CD4-positive, alpha-beta T cell (primary cell): ENCODE data around the gene UBALD2. TPM values are rescaled to one million over a fixed set of nuclear protein-coding genes. Genes with fewer than 3 reads are reported as not detected.

Experiments used
- ATAC-seq: fragments of 200-7000 bp; cut with Tn5 transposase; one replicate; pipeline ENCODE4 v1.10.0; 2022; ENCODE audit warnings: mild to moderate bottlenecking; ENCODE audit not compliant: poor library complexity
- CTCF ChIA-PET: fragments of 350-600 bp; sonication (Branson Sonifier 250); formaldehyde crosslinking; loops from one replicate; lab custom pipeline; 2021; ENCODE audit warnings: antibody characterized with exemption, inconsistent platforms; lab: Charles Lee
- POLR2A ChIA-PET: fragments of 350-600 bp; sonication (Branson Sonifier 250); formaldehyde crosslinking; loops from one replicate; lab custom pipeline; 2021; ENCODE audit warnings: antibody characterized with exemption, inconsistent platforms; lab: Charles Lee
- DNase-seq, 14 experiments: peaks; one replicate each; pipeline ENCODE4 v3.0.0-alpha.2; 2013 to 2020; ENCODE audit warnings: mixed read lengths in 2 of 14
- H3K27ac ChIP-seq, 2 donors: one replicate each; pipeline versions ENCODE4 v1.5.1 to v1.7.0; 2013; ENCODE audit warnings: low read length in 2 of 2, low read depth in 1 of 2, mild to moderate bottlenecking in 1 of 2
- H3K27me3 ChIP-seq, 2 experiments: 1 replicate in 1 of 2; 2 replicates in 1 of 2; pipeline versions ENCODE4 v1.6.1 to v1.7.0; 2013; ENCODE audit warnings: low read length in 2 of 2, control low read depth in 1 of 2, mild to moderate bottlenecking in 1 of 2, moderate library complexity in 1 of 2; ENCODE audit not compliant: insufficient read depth in 2 of 2, control insufficient read depth in 1 of 2
- H3K36me3 ChIP-seq: one replicate; pipeline ENCODE4 v1.6.1; 2013; ENCODE audit warnings: low read length, control low read depth; ENCODE audit not compliant: insufficient read depth
- H3K4me1 ChIP-seq: one replicate; pipeline ENCODE4 v1.6.1; 2013; ENCODE audit warnings: low read length, control low read depth; ENCODE audit not compliant: insufficient read depth
- H3K4me3 ChIP-seq: one replicate; pipeline ENCODE4 v1.5.1; 2013; ENCODE audit warnings: mild to moderate bottlenecking, low read length, moderate library complexity
- H3K9me3 ChIP-seq, 2 experiments: 1 replicate in 1 of 2; 2 replicates in 1 of 2; pipeline versions ENCODE4 v1.6.1 to v1.7.0; 2013; ENCODE audit warnings: low read length in 2 of 2, mild to moderate bottlenecking in 2 of 2, control low read depth in 1 of 2, moderate library complexity in 1 of 2; ENCODE audit not compliant: control insufficient read depth in 1 of 2, insufficient read depth in 1 of 2
- H3K27ac Mint-ChIP-seq: one replicate; pipeline ENCODE4 v1.8.0; 2020; ENCODE audit warnings: mixed read lengths
- H3K27me3 Mint-ChIP-seq: one replicate; pipeline ENCODE4 v1.8.0; 2021; ENCODE audit warnings: mixed read lengths
- H3K36me3 Mint-ChIP-seq: one replicate; pipeline ENCODE4 v1.8.0; 2021; ENCODE audit warnings: low read depth, mixed read lengths
- H3K4me1 Mint-ChIP-seq: one replicate; pipeline ENCODE4 v1.8.0; 2021; ENCODE audit warnings: low read depth, mixed read lengths
- H3K4me3 Mint-ChIP-seq: one replicate; pipeline ENCODE4 v1.8.0; 2020; ENCODE audit warnings: mild to moderate bottlenecking, mixed read lengths
- H3K9me3 Mint-ChIP-seq: one replicate; pipeline ENCODE4 v1.8.0; 2020; ENCODE audit warnings: mixed read lengths
- intact Hi-C, 2 experiments: fragments of 100-400 bp; cut with DNase I in 1 of 2; cut with micrococcal nuclease in 1 of 2; formaldehyde crosslinking; loops; one replicate each; pipeline versions ENCODE4 v1.15.1 to v1.9.0; 2023 to 2025; cut with DNase I, micrococcal nuclease
- total RNA-seq, 174 experiments: library from RNA in 2 of 174; stranded (reverse) in 2 of 174; gene quantifications; one replicate each; pipeline ENCODE4 v1.2.3 and lab custom pipeline; 2021 to 2026
- TF ChIP-seq, protein P1 (sequence below): fragments of 200-600 bp; IDR thresholded peaks from one replicate; pipeline ENCODE4 v1.8.0; 2022; ENCODE audit warnings: antibody characterized with exemption, mild to moderate bottlenecking

The UBALD2 gene
- total RNA-seq, 2 experiments from 2014 or later: 253 to 265 TPM

DNA sequence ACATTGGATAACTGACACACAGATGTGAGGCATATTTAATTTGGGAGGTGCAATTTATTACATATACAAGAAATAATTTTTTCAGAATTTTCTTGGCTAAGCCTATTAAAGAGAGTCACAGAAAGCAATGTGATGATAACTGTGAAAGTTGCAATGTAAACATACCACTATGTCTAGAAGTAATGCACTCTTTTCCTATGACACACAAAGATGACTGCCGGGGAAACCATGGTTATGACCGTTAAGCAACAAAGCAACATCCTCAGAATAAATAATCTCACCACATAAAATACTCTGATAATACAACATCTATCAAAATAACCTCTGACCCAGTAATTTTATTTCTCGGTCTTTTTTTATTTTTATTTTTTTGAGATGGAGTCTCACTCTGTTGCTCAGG lies 53.4 kb downstream of the UBALD2 start:
- Mint-ChIP-seq H3K4me3 (no peak overlapping the region), H3K27ac (no peak overlapping the region), H3K27me3 (no peaks in the 10 kb centered on the region), H3K4me1 (peaks cover 7% of the 10 kb centered on the region), H3K36me3 (peaks cover 58% of the 10 kb centered on the region), H3K9me3 (no peaks in the 10 kb centered on the region)
- intact Hi-C loops: no loop called here
- DNase-seq (no peak), ATAC-seq (no peak)
- Histone ChIP-seq H3K27me3 (no peaks in the 10 kb centered on the region), H3K27ac (no peak overlapping the region), H3K9me3 (no peaks in the 10 kb centered on the region), H3K4me1 (no peaks in the 10 kb centered on the region), H3K4me3 (no peak overlapping the region), H3K36me3 (peaks cover 38% of the 10 kb centered on the region)
- POLR2A ChIA-PET: no interaction called here
- TF ChIP-seq, protein P1, sequence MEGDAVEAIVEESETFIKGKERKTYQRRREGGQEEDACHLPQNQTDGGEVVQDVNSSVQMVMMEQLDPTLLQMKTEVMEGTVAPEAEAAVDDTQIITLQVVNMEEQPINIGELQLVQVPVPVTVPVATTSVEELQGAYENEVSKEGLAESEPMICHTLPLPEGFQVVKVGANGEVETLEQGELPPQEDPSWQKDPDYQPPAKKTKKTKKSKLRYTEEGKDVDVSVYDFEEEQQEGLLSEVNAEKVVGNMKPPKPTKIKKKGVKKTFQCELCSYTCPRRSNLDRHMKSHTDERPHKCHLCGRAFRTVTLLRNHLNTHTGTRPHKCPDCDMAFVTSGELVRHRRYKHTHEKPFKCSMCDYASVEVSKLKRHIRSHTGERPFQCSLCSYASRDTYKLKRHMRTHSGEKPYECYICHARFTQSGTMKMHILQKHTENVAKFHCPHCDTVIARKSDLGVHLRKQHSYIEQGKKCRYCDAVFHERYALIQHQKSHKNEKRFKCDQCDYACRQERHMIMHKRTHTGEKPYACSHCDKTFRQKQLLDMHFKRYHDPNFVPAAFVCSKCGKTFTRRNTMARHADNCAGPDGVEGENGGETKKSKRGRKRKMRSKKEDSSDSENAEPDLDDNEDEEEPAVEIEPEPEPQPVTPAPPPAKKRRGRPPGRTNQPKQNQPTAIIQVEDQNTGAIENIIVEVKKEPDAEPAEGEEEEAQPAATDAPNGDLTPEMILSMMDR: no peak
- CTCF ChIA-PET: no interaction called here

Other genes starting within 250 kb of the UBALD2 start
- gene EVPL, start 238.0 kb upstream of the UBALD2 start, total RNA-seq: under 1 TPM; 0.14 to 0.38 TPM
- gene SRP68, start 192.8 kb upstream of the UBALD2 start, total RNA-seq: 100 to 1,000 TPM; 106 to 108 TPM
- gene GALR2, start 190.6 kb upstream of the UBALD2 start, total RNA-seq: 1 to 10 TPM in 1 of 2 experiments, under 1 TPM in 1; 0.59 to 1.0 TPM
- gene ZACN, start 186.2 kb upstream of the UBALD2 start, total RNA-seq: under 1 TPM; 0.69 to 0.98 TPM
- 10 to 100 TPM; 88.1 to 90.6 TPM for gene EXOC7, start 161.6 kb upstream of the UBALD2 start, total RNA-seq
- gene FOXJ1, start 124.1 kb upstream of the UBALD2 start, total RNA-seq: under 1 TPM; 0.63 to 0.89 TPM
- 10 to 100 TPM; 18.5 to 21.1 TPM for gene RNF157, start 24.9 kb upstream of the UBALD2 start, total RNA-seq
- gene QRICH2, start 42.9 kb downstream of the UBALD2 start, total RNA-seq: 1 to 10 TPM; 1.8 to 2.1 TPM
- gene PRPSAP1, start 88.6 kb downstream of the UBALD2 start, total RNA-seq: 10 to 100 TPM; 10.8 to 12.1 TPM
- 1 to 10 TPM in 1 of 2 experiments, under 1 TPM in 1; 0.45 to 1.1 TPM for gene SPHK1, start 119.3 kb downstream of the UBALD2 start, total RNA-seq
- gene UBE2O, start 187.8 kb downstream of the UBALD2 start, total RNA-seq: 10 to 100 TPM; 22.7 to 25.1 TPM
- under 1 TPM in 1 of 2 experiments, not detected in 1; 0.14 TPM for gene AANAT, start 202.3 kb downstream of the UBALD2 start, total RNA-seq
- gene RHBDF2, start 236.1 kb downstream of the UBALD2 start, total RNA-seq: 10 to 100 TPM; 22.6 to 24.9 TPM